HG03571 (cell line): ENCODE results near the gene FLT3LG.

Experiments
- ATAC-seq: cut with Tn5 transposase; IDR thresholded peaks from one replicate; pipeline ENCODE4 v1.9.1; 2021; ENCODE audit not compliant: unreplicated experiment

The FLT3LG gene, protein sequence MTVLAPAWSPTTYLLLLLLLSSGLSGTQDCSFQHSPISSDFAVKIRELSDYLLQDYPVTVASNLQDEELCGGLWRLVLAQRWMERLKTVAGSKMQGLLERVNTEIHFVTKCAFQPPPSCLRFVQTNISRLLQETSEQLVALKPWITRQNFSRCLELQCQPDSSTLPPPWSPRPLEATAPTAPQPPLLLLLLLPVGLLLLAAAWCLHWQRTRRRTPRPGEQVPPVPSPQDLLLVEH

GRCh38 chr19:49473868-49474541, at the start of gene FLT3LG:
Gene FLT3LG (plus strand): TSS chr19:49474215. CDS start chr19:49474640, 425 bp downstream.
- no peak for ATAC-seq

- no peak for ATAC-seq
Measured at GRCh38 chr19:49425178-49425577, 48.8 kb upstream of the FLT3LG start, which contains the start of gene GFY. Gene GFY (plus strand): TSS chr19:49425388. CDS start chr19:49426431, 1,043 bp downstream.

DNA sequence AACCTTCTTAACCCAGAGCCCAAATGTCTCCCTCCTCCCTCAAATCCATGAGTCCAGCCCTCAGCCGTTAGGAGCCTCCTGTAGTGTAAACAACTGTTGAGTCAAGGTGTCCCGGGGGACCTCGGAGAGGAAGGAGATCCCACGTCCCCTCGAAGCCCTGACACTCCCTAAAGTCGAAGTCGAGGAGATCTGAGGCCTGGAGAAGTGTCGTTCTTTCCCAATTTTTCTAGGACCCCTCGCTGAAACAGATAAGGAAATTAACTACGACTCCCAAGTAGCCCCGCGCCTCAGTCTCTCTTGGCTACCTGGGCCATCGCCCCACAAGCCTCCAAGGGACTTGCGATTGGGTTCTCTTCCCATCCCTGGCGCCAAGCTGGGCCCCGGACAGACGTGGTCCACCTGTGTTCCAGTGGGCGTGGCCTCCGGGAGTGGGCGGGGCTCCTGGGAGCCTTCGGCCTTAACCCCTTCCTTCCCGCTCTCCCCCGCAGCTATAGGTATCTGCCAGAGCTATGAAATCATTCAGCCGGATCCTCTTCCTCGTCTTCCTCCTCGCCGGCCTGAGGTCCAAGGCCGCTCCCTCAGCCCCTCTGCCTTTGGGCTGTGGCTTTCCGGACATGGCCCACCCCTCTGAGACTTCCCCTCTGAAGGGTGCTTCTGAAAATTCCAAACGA, 48.0 kb upstream of the FLT3LG start:
- no peak for ATAC-seq

DNA sequence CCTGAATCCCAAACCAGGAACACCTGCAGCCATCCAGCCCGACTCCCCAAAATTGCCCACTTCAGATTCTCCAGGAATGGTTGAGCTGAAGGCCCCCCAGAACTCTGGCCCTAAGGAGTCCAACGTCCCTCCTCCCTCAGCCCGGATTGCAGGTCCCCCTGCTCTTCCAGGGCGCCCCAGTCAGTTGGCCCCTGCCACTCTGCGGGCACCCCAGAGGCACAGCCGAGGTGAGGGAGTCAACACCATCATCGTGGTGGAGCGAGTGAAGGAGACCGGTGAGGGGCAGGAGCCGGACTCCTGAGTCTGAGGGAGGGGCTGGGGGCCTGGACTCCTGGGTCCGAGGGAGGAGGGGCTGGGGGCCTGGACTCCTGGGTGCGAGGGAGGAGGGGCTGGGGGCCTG, 46.7 kb upstream of the FLT3LG start:
- no peak for ATAC-seq

DNA sequence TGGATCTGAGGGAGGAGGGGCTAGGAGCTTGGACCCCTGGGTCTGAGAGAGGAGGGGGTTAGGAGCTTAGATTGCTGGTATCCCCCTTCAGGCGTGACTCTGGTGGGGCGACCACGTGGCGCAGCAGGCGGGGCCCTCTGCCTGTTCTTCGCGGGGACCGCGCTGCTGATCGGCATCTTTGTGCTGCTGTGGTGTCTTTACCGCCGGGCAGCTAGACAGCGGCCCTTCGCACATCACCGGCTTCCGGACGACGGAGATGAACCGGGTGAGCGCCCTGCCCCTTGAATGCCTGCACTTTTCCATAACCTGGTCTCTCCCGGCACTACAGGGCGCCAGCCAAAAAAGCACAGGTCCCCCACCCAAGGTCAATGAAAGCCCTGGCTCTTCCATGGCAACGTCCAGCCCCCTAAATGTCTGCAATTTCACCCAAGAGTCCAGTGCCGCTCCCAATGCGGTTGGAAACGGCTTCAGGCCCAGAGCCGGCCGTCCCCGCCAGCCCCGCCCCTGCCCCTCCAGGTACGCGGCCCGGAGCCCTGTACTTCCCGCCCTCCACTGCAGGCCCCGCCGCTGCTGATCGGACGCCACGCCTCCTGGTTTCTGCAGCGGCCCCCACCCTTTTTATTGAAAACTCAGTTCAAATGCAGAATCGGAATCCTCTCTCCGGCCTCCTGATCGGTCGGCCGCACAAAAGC, 46.0 kb upstream of the FLT3LG start:
- no peak for ATAC-seq

DNA sequence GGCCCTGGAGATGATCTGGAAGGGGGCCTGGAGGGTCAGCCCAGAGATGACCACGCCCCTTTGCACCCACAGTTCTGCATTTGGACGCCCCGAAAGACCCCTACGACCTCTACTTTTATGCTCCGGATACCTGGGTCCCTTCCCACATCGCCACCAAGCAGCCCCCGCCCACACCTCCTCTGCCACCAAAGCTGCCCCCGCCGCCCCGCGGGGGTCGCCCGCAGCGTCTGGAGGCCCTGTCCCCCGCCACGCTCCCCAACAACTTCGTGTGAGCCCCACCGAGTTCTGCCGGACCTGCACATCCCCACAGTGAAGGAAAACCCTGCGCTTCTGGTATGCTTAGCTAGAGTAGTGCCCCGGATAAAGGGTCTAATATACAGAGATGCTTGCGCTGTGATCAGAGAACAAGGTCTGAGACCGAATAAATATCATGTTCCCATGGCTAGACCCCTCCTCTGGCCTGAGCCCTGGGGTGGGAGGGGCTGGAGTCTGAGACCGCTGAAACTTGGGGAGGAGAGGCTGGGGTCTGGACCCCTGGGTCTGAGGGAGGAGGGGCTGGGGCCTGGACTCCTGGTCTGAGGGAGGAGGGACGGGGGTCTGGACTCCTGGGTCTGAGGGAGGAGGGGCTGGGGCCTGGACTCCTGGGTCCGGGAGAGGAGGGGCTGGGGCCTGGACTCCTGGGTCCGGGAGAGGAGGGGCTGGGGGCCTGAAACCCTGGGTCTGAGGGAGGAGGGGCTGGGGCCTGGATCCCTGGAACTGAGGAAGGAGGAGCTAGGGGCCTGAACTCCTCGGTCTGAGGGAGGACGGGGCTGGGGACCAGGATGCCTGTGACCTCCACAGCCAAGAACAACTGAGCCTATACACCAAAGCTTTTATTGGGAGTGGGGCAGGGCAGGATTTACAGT, 45.2 kb upstream of the FLT3LG start:
- no peak for ATAC-seq

DNA sequence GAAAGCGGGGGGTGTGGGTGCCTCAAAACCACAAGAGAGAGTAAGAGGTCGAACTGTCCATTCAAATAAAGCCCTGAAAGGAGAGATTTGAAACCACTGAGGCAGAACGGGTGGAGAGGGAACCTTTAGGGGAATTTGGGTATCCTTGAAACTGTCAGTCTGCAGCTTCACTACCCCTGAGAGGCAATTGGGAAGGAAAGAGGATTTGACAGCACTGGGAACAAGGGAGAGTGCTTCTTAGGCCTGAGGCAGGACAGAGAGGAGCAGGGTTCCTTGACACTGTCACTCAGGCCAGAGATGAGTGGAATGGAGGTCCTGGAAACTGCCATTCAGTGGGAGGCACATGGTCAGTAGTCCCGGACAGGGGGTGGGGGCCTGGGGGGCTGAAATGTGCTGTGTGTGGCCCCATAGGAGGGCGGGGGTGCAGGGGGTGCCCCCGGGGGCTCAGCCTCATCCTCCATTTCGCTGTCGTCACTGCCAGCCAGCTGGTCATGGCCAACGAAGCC, 43.8 kb upstream of the FLT3LG start:
- no peak for ATAC-seq

- ATAC-seq = no peak
Measured at GRCh38 chr19:49430678-49431329, 43.2 kb upstream of the FLT3LG start.

DNA sequence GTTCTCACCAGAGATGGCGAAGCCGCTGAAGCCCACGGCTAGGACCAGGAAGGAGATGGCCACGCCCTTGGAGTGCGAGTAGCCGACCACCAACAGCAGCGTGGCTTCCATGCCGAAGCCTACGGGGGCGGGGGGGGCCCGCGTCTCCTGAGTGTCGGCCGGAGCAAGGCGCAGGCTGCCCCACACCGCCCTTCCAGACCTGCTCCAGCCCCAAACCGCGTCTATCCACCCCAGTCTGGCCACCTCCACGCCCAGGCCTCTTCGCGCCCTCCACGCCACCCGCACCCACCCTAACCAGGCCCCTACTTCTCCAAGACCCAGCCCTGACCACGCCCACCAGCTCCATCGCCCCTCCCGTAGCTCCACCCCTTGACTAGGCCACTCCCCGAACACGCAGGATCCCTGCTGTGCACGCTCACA, 42.7 kb upstream of the FLT3LG start:
- no peak for ATAC-seq

DNA sequence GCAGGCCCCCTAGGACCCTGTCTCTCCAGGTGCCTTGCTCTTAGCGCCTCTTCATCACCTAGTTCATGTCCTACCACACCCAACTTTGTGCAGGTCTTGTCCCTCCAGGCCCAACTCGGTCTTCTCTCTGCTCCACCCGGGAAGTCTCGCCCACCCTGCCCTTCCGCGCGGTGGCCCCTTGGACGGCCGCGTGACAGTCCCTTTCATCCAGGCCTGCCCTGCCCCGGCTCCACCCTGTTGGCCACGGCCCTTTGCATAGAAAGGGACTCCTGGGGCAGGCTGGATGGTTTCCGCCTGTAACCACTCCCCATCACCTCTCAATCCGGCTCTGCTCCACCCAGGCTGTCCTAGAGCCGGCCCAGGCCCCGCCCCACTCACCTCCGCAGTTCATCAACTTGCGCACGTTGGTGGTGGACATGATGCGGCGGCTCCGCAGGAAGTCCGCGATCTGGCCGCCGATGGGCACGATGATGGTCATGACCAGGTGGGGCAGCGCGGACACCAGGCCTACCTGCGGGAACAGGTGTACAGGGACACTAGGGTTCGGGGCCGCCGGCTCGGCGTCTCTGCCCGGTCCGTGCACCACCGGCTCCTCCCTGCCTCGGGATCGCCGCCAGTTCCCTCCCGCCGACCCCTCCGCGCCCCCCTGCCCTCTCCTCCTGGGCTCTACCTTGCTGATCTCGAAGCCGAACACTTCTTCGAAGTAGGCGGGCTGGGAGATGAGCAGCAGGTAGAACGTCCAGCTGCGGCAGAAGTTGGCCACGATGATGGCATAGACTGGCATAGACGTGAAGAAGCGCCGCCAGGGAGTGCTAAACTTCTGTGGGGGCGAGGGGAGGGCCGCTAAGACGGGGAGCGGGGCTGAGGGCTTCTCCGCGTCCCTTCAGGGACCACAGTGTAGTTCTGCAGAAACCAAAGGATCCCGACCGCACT, 41.6 kb upstream of the FLT3LG start:
- ATAC-seq = no peak

- no peak for ATAC-seq
Measured at GRCh38 chr19:49433240-49433901, 40.6 kb upstream of the FLT3LG start.

DNA sequence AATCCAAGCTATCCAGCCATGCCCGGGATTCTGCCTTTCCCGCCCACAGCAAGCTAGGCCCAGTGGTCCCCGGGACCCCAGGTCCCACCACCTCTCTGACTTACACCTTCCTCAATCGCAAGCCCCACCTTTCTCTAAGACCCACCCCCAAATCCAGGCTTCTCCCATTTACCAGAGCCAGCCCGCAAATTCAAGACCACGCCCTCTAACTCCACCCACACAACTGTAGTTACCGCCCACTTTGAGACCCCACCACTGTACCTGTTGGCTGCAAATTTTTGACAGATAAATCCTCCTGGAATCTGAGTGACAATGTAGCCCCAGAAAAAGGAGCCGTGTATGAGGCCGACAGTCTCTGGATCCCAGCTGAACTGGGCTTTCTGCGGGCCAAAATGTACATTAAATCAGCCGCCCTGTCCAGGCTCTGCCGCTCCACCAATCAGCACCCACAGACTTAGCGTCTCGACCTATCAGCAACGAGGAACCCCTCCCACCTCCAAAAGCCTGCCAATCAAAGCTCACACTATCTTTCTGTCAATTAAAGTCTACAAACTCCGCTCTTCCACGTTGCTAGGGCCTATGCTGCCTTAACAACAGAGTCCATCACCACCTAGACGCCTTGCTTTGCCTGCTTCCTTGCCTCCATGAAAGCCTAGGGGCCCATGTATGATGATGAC, 39.0 kb upstream of the FLT3LG start:
- ATAC-seq = no peak

- ATAC-seq = no peak
Measured at GRCh38 chr19:49435670-49436069, 38.3 kb upstream of the FLT3LG start.

DNA sequence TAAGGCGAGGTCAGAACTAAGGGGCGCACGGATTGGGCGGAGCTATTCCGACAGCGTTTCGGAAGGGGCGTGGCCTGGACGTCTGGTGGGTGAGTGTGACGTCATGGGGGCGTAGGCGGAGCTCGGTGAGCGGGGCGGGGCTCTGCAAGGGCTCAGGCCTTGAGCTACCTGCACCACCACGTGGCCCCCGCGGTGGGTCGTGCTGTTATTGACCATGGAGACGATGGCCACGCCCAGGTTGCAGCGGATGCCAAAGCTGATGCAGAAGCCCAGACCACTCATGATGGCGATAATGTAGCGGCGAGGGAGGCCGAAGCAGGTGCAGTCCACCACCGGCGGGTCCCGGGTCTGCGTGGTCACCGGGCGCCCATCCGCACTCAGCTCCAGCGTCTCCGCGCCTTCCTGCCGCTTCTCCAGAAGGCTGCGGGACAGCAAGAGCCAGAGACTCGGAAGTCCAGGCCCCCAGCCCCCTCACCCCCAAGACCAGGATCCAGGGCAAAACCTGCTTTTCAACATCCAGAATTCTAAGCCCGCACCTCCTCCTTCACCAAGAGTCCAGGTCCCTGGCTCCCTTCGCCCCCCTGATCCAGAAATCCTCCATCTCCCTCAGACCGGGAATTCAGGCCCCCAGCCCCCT, 37.5 kb upstream of the FLT3LG start:
- ATAC-seq = no peak

DNA sequence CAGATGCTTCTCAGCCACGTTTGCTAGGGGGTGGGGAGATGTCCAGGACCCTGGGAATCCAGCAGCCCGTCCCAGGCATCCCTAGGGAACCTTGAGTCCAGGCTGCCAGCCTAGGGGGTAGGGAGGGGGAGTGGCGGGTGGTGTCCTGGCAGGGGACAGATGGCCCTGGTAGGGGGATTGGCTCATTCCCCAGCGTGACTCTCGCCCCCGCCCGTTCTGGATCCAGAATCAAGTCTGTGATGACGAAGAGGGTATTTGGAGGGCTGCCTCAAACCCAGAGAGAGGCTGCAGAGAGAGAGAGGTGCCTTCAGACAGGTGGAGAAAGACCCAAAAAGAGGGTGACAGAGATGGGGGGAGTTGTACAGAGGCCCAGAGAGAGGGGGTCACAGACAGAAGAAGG, 36.8 kb upstream of the FLT3LG start:
- no peak for ATAC-seq

GRCh38 chr19:49438261-49438660, 35.8 kb upstream of the FLT3LG start:
- no peak for ATAC-seq

- no peak for ATAC-seq
Measured at GRCh38 chr19:49439836-49440235, 34.2 kb upstream of the FLT3LG start.
